Activated naive CD4-positive, alpha-beta T cell treated with anti-CD3 and anti-CD28 coated beads, Interleukin-2, amount 10 ng/mL, durations not matched to agents 7 days and 5 days (primary cell): ENCODE results near the gene UBA6.
"Not testable (repeated sequence)": the region's sequence is repeated elsewhere in the genome, so short reads cannot be mapped to it uniquely, and the experiment has no call there.

ENCODE experiments used
- CTCF ChIA-PET: fragments of 350-600 bp; sonication (Branson Sonifier 250); formaldehyde crosslinking; loops from one replicate; lab custom pipeline; 2021; ENCODE audit warnings: antibody characterized with exemption; lab: Charles Lee
- DNase-seq: peaks from one replicate; pipeline ENCODE4 v3.0.0-alpha.2; 2020
- H3K27ac Mint-ChIP-seq: one replicate; pipeline ENCODE4 v1.8.0; 2021; ENCODE audit warnings: mild to moderate bottlenecking, moderate library complexity, mixed read lengths
- H3K27me3 Mint-ChIP-seq: one replicate; pipeline ENCODE4 v1.8.0; 2021; ENCODE audit warnings: mild to moderate bottlenecking, mixed read lengths
- H3K36me3 Mint-ChIP-seq: one replicate; pipeline ENCODE4 v1.8.0; 2021; ENCODE audit warnings: mixed read lengths
- H3K4me1 Mint-ChIP-seq: one replicate; pipeline ENCODE4 v1.8.0; 2021; ENCODE audit warnings: mixed read lengths
- H3K4me3 Mint-ChIP-seq: one replicate; pipeline ENCODE4 v1.8.0; 2021; ENCODE audit warnings: mild to moderate bottlenecking, moderate library complexity, mixed read lengths
- H3K9me3 Mint-ChIP-seq: one replicate; pipeline ENCODE4 v1.8.0; 2021; ENCODE audit warnings: mixed read lengths

Gene UBA6

DNA sequence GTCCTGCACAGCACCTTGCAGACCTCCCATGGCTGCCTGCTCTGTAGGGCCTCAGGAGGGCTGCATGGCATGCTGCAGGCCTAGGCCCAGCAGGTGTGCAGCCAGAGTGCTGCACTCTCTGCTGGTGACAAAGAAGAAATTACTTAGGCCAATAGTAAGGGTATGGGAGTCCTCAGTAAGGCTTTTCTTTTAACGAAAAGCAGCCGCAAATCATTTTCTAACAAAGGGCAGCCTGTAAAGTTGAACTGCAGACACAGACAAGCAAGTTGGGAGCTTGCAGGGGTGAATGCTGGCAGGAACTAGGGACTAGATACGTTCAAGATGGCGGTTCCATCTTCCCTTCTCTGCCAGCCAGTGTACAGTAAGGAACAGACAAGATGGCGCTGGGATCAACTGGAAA lies 22.4 kb upstream of the UBA6 start:
- CTCF ChIA-PET: interaction anchor here (1.0 kb wide), 1 partner anchor 9 kb away, joined by 3 read pairs; no protein-coding TSS in a partner anchor
- DNase-seq: no peak
- no peaks in the 10 kb centered on the region for H3K27me3 Mint-ChIP-seq
- H3K4me1 Mint-ChIP-seq: peaks cover 12% of the 10 kb centered on the region
- H3K9me3 Mint-ChIP-seq: peaks cover 3% of the 10 kb centered on the region
- H3K27ac Mint-ChIP-seq: no peak overlapping the region
- H3K4me3 Mint-ChIP-seq: no peak overlapping the region
- H3K36me3 Mint-ChIP-seq: peaks cover 17% of the 10 kb centered on the region

DNA sequence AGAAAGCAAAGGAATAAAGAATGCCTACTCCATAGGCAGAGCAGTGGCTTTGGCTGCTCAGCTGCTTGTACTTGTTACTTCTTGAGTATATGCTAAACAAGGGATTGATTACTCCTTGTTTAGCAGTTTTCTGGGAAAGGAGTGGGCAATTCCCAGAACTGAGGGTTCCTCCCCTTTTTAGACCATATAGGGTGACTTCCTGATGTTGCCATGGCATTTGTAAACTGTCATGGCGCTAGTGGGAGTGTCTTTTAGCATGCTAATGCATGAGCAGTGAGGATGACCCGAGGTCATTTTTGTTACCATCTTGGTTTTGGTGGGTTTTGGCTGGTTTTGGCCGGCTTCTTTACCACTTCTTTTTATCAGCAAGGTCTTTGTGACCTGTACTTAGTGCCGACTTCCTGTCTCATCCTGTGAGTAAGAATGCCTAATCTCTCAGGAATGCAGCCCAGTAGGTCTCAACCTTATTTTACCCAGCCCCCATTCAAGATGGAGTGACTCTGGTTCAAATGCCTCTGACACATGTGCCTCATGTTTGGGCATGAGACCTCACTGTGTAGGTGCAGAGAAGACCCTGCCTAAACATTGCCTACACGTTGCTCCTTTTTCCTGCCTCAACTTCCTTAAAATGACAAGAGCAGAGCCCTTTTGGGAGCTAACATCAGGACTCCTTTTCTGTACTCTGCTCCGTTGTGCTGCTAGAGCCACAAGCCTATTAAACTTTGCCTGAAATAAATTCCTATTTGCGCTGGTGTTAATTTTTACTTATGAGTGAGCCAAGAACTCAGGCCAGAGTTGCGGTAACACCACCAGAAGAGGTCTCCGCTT lies 21.0 kb upstream of the UBA6 start:
- Mint-ChIP-seq H3K4me1 (peaks cover 12% of the 10 kb centered on the region), H3K27ac (no peak overlapping the region), H3K4me3 (no peak overlapping the region), H3K9me3 (no peaks in the 10 kb centered on the region), H3K27me3 (no peaks in the 10 kb centered on the region), H3K36me3 (peaks cover 17% of the 10 kb centered on the region)
- no peak for DNase-seq
- CTCF ChIA-PET: interaction anchor here (1.1 kb wide), 1 partner anchor 25 kb away, joined by 3 read pairs; no protein-coding TSS in a partner anchor

- H3K4me1 Mint-ChIP-seq: peaks cover 12% of the 10 kb centered on the region
- H3K9me3 Mint-ChIP-seq: no peaks in the 10 kb centered on the region
- no peak overlapping the region for H3K4me3 Mint-ChIP-seq
- DNase-seq: no peak
- CTCF ChIA-PET: interaction anchor here (1.1 kb wide), 1 partner anchor 25 kb away, joined by 3 read pairs; no protein-coding TSS in a partner anchor
- peaks cover 24% of the 10 kb centered on the region for H3K36me3 Mint-ChIP-seq
- peak overlapping the region; percentile 8 for H3K27ac Mint-ChIP-seq
- no peaks in the 10 kb centered on the region for H3K27me3 Mint-ChIP-seq
Observed at GRCh38 chr4:67721315-67721769, 20.4 kb upstream of the UBA6 start.

DNA sequence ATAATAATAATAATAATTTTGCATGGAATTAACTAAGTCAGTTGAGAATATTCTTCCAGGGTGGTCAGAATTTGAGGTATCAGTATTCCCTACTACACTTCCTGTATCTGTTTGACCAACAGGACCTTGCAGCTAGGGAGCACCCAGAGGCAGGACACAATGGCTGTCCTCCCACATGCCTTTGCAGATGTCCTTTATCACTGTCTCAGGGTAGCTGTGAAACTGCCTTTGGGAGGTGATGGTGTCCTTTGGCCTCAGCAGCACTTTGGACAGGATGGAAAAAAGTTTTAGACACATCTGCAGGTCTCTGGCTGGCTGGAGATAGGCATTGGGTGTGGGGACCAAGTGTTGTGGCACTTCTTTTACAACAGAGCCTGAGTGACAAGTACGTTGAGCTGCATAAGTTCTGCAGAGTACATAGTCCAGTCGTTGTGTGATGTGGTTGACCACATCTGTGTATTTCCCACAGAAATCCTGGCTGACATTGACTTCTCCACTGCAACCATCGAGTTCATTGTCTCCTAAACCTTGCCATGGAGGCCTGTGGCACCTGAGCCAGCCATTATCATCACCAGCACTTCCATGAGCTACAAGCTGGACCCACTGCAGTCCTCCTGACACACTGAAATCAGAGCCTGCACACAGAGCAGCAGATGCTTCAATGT lies 19.1 kb upstream of the UBA6 start:
- Mint-ChIP-seq H3K27ac (no peak overlapping the region), H3K4me1 (peaks cover 12% of the 10 kb centered on the region), H3K4me3 (no peak overlapping the region), H3K9me3 (no peaks in the 10 kb centered on the region), H3K36me3 (peaks cover 31% of the 10 kb centered on the region), H3K27me3 (no peaks in the 10 kb centered on the region)
- CTCF ChIA-PET: interaction anchor here (0.6 to 1.4 kb wide), 2 partner anchors 22 to 25 kb away, joined by 3 read pairs; no protein-coding TSS in a partner anchor
- no peak for DNase-seq

- DNase-seq: no peak
- Mint-ChIP-seq H3K27me3 (no peaks in the 10 kb centered on the region), H3K9me3 (no peaks in the 10 kb centered on the region), H3K4me3 (no peak overlapping the region), H3K27ac (no peak overlapping the region), H3K36me3 (peaks cover 34% of the 10 kb centered on the region), H3K4me1 (peaks cover 16% of the 10 kb centered on the region)
- CTCF ChIA-PET: interaction anchor here (2.0 kb wide), 1 partner anchor 27 kb away, joined by 8 read pairs; no protein-coding TSS in a partner anchor
Observed at GRCh38 chr4:67718848-67719247, 17.9 kb upstream of the UBA6 start.

DNA sequence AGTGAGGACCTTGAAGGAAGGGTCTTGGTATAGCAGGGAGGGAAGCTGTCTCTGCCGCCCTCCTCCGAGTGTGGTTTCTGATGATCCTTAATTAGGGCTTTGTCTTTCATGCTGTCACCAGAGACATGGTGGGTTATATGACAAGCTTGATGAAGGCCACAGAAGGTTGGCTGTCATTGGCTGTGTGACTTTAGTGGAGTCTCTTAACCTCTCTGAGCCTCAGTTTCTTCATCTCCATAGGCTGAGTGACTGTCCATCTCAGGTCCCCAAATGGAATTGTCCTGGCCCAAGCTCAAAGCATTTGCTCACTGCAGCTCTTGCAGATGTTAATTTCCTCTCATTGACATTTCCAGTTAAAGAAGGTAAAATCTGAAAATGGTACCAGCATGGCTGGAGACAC lies 16.6 kb upstream of the UBA6 start:
- no peak overlapping the region for H3K27ac Mint-ChIP-seq

DNA sequence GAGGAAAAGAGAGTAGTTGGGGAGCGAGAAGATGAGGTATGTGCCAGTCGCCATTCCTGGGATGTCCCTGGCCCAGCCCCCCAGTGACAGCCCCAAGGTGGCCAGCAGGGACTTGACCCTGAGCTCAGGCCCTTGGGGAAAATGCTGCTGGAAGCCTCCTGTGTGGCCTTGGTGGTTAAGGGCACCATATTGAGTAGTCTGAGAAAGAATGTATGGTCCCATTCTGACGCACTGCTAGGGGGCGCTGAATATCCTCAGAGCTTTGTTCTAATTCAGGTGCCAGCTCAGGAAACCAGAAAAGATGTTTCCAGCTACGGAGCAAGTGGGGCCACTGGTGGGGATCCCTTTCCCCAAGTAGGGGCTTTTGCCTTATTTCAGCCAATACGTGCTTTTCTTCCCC lies 14.0 kb upstream of the UBA6 start:
- Mint-ChIP-seq H3K4me3 (no peak overlapping the region), H3K27ac (no peak overlapping the region), H3K4me1 (peaks cover 7% of the 10 kb centered on the region), H3K36me3 (peaks cover 28% of the 10 kb centered on the region), H3K27me3 (no peaks in the 10 kb centered on the region), H3K9me3 (no peaks in the 10 kb centered on the region)
- no peak for DNase-seq
- CTCF ChIA-PET: interaction anchor here (1.4 kb wide), 1 partner anchor 9 kb away, joined by 3 read pairs; no protein-coding TSS in a partner anchor

More for the DNA sequence above, 16.6 kb upstream of the UBA6 start:
- Mint-ChIP-seq H3K27me3 (no peaks in the 10 kb centered on the region), H3K4me3 (no peak overlapping the region), H3K36me3 (peaks cover 34% of the 10 kb centered on the region), H3K4me1 (peaks cover 19% of the 10 kb centered on the region), H3K9me3 (no peaks in the 10 kb centered on the region)
- no peak for DNase-seq
- CTCF ChIA-PET: interaction anchor here (2.0 kb wide), 1 partner anchor 29 kb away, joined by 8 read pairs; no protein-coding TSS in a partner anchor

DNA sequence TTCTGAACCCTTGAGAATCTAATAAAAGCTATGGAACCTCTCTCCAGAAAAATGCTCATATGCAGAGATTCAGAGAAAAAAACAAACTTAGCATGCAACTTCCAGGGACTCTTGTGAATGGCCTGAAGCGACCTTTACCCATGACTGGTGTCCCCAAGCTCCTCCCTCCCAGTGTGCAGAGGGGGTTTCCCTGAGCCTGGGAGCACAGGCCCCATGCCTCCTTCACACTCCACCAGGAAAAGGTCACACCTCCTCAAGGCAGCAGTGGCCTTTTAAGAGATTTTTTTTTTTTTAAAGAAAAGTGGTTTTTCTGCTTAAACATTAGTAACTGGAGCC lies 13.3 kb upstream of the UBA6 start:
- H3K4me3 Mint-ChIP-seq: no peak overlapping the region
- H3K36me3 Mint-ChIP-seq: peaks cover 32% of the 10 kb centered on the region
- DNase-seq: no peak
- H3K27me3 Mint-ChIP-seq: no peaks in the 10 kb centered on the region
- CTCF ChIA-PET: interaction anchor here (0.8 to 1.4 kb wide), 2 partner anchors 10 to 32 kb away, joined by 3 read pairs; no protein-coding TSS in a partner anchor
- no peaks in the 10 kb centered on the region for H3K9me3 Mint-ChIP-seq
- no peak overlapping the region for H3K27ac Mint-ChIP-seq
- H3K4me1 Mint-ChIP-seq: peaks cover 7% of the 10 kb centered on the region

GRCh38 chr4:67713529-67714247 lies 12.7 kb upstream of the UBA6 start:
- Mint-ChIP-seq H3K4me1 (peaks cover 7% of the 10 kb centered on the region), H3K9me3 (no peaks in the 10 kb centered on the region), H3K27me3 (no peaks in the 10 kb centered on the region), H3K27ac (peak overlapping the region; percentile 70), H3K36me3 (peaks cover 33% of the 10 kb centered on the region), H3K4me3 (no peak overlapping the region)
- no peak for DNase-seq
- CTCF ChIA-PET: interaction anchor here (0.8 to 1.4 kb wide), 2 partner anchors 10 to 33 kb away, joined by 3 read pairs; no protein-coding TSS in a partner anchor

GRCh38 chr4:67712650-67713528 lies 11.9 kb upstream of the UBA6 start:
- Mint-ChIP-seq H3K4me1 (peaks cover 9% of the 10 kb centered on the region), H3K27ac (no peak overlapping the region), H3K36me3 (peaks cover 37% of the 10 kb centered on the region), H3K9me3 (peaks cover 4% of the 10 kb centered on the region), H3K4me3 (no peak overlapping the region), H3K27me3 (no peaks in the 10 kb centered on the region)
- no peak for DNase-seq
- CTCF ChIA-PET: no interaction called here

DNA sequence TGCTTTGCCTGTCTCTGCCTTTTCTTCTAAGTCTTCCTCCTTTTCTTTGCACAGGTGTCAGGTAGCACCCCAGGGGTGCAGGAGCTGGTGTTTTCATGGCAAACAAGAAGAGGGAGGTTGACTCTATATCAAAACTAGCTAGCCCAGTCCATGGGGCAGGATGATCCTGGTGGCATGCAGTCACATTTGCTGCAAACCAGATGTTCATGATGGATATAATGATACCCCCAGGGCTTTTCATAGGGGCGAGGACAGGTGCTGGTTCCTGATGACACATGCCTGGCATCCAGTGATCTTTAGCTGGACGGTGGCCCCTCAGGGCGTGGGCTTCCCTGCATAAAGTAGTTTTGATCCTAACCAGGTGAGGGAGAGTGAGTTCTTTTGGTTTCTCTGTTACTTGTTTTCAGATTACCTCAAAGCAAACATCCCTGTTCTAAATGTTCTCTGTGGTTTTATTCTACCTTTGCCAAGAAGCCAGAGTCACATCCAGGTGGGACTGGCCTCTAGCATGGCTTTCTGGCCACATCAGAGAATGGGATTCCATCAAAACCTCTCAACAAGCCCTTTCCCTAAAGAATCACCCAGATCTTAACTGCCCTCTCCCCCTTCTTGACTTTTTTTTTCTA lies 11.2 kb upstream of the UBA6 start:
- no peak overlapping the region for H3K27ac Mint-ChIP-seq
- CTCF ChIA-PET: no interaction called here
- H3K36me3 Mint-ChIP-seq: peaks cover 41% of the 10 kb centered on the region
- no peak overlapping the region for H3K4me3 Mint-ChIP-seq
- peaks cover 9% of the 10 kb centered on the region for H3K4me1 Mint-ChIP-seq
- no peak for DNase-seq
- no peaks in the 10 kb centered on the region for H3K27me3 Mint-ChIP-seq
- H3K9me3 Mint-ChIP-seq: peaks cover 7% of the 10 kb centered on the region

DNA sequence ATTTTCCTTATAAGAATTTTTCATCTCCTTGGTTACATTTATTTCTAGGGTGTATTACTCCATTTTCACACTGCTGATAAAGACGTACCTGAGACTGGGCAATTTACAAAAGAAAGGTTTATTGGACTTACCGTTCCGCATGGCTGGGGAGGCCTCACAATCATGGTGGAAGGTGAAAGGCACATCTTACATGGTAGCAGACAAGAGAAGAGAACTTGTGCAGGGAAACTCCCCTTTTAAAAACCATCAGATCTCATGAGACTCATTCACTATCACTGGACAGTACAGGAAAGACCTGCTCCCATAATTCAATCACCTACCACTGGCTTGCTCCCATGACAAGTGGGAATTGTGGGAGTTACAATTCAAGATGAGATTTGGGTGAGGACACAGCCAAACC lies 5.7 kb upstream of the UBA6 start:
- CTCF ChIA-PET, H3K27me3 Mint-ChIP-seq, H3K27ac Mint-ChIP-seq, H3K4me3 Mint-ChIP-seq, DNase-seq: not testable (repeated sequence)
- peaks cover 55% of the 10 kb centered on the region for H3K36me3 Mint-ChIP-seq
- peaks cover 22% of the 10 kb centered on the region for H3K9me3 Mint-ChIP-seq
- H3K4me1 Mint-ChIP-seq: peaks cover 42% of the 10 kb centered on the region

DNA sequence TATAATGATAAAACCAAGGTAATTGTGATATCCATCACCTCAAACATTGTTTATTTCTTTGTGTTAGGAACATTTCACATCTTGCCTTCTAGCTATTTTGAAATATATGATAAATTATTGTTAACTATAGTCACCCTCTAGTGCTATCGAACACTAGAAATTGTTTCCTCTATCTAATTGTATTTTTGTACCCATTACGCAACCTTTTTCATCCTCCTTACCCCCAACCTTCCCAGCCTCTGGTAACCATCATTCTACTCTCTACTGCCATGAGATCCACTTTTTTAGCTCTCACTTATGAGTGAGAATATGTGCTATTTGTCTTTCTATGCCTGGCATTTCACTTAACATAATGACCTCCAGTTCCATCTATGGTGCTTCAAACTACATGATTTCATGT lies 3.9 kb upstream of the UBA6 start:
- no peak for DNase-seq
- H3K4me3 Mint-ChIP-seq: no peak overlapping the region
- H3K36me3 Mint-ChIP-seq: peaks cover 51% of the 10 kb centered on the region
- CTCF ChIA-PET: no interaction called here
- H3K27me3 Mint-ChIP-seq: no peaks in the 10 kb centered on the region
- no peak overlapping the region for H3K27ac Mint-ChIP-seq
- H3K4me1 Mint-ChIP-seq: peaks cover 45% of the 10 kb centered on the region
- peaks cover 22% of the 10 kb centered on the region for H3K9me3 Mint-ChIP-seq
